Stimulated activated CD8-positive, alpha-beta memory T cell treated with anti-CD3 and anti-CD28 coated beads, Interleukin-12 subunit alpha, Interleukin-12 subunit beta, amount 100 ng/mL, for 4 hours (primary cell): Measurements from ENCODE around the gene EPN3.
A peak's percentile ranks its signal among the peaks of the same experiment; 100 is the strongest.

Experiments
- DNase-seq: peaks from one replicate; pipeline ENCODE4 v3.0.0-alpha.2; 2020; ENCODE audit warnings: low read depth

The EPN3 gene

GRCh38 chr17:50550661-50551432 lies 18.3 kb downstream of the EPN3 start:
- DNase-seq = no peak

GRCh38 chr17:50551433-50551815 lies 18.9 kb downstream of the EPN3 start:
- DNase-seq = no peak

- no peak for DNase-seq
These were observed 19.3 kb downstream of the EPN3 start for GRCh38 chr17:50551884-50552283.

DNA sequence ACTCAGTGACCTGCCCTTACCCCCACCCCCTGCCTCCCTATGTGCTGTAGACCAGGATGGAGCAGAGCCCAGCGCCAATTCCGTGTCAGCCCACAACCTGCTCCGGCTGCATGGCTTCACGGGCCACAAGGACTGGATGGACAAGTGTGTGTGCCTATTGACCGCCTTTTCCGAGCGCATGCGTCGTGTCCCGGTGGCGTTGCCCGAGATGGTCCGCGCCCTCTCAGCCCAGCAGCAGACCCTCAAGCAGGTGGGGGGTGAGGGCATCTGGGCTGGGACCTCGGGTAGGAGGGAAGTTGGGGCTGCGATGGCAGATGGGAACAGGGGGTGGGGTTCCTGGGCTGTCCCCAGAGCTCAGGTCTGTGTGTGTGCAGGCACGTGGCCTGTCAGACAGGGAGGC lies 21.7 kb downstream of the EPN3 start:
- DNase-seq = no peak

DNA sequence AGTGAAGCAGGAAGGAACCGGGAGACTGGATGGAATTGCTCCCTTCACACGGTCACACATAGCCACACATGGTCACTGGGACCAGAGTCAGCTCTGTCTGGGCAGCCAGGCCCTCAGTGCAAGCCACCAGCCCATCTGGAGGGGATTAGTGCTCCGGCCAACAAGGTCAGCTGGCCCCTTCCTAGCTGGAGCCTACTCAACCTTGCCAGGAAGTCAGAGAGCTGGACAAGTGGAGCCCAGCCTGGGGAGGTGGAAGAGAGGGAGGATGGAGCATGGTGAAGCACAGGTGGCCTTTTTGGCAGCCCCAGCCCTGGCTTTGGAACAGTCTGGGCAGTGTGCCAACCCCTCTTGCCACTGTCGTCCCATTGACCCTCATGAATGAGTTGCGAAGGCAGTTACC lies 24.3 kb downstream of the EPN3 start:
- no peak for DNase-seq

DNA sequence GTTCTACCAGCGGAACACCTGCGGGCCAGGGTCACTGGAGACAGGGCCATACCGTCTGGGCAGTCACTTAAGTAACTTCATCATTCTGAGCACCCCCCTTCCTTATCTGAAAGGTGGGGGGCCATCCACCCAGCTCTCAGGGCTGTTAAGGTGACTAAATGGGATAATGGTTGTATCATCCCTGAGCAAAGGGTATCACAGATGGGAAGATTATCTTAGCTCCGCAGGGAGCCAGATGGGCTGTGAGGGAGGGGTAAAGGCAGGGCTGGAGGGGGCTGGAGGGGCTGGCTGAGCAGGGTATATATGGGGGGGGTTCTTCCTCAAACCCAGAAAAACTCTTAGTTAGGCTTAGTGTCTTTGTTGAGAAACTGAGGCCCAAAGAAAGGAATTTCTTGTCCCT lies 25.1 kb downstream of the EPN3 start:
- DNase-seq = no peak

- DNase-seq = no peak
These were observed 25.6 kb downstream of the EPN3 start for GRCh38 chr17:50558091-50558490.

GRCh38 chr17:50558581-50558940 lies 26.0 kb downstream of the EPN3 start:
- DNase-seq = no peak

GRCh38 chr17:50558941-50559614 lies 26.5 kb downstream of the EPN3 start:
- no peak for DNase-seq

DNA sequence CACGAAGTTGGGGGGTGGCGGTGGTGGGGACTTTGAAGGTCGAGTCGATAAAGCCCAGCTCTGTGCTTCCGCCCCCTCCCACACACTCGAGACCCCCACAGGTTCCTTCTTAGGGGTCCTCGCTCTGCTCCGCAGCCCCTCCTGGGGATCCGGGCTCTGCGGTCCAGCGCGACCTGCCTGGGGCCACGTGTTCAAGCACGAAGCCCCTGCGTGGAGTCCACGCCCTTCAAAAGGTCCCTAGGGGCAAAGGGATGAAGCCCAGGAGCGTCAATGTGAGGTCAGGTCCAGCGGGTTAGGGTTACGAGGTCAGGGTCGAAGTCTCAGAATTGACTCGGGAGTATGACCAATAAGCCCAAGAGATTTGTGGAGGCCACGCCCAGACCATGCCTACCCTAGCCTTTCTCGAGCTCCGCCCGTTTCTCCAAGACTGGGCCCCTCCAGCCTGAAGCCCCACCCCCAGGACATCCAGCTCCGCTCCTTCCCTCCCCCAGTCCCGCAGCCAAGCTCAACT lies 27.2 kb downstream of the EPN3 start:
- DNase-seq = no peak

GRCh38 chr17:50560185-50560824 lies 27.8 kb downstream of the EPN3 start, which contains the start of gene CACNA1G:
Gene CACNA1G (plus strand): TSS chr17:50560715. CDS start chr17:50561460, 745 bp downstream.
- peak; percentile 71 for DNase-seq

DNA sequence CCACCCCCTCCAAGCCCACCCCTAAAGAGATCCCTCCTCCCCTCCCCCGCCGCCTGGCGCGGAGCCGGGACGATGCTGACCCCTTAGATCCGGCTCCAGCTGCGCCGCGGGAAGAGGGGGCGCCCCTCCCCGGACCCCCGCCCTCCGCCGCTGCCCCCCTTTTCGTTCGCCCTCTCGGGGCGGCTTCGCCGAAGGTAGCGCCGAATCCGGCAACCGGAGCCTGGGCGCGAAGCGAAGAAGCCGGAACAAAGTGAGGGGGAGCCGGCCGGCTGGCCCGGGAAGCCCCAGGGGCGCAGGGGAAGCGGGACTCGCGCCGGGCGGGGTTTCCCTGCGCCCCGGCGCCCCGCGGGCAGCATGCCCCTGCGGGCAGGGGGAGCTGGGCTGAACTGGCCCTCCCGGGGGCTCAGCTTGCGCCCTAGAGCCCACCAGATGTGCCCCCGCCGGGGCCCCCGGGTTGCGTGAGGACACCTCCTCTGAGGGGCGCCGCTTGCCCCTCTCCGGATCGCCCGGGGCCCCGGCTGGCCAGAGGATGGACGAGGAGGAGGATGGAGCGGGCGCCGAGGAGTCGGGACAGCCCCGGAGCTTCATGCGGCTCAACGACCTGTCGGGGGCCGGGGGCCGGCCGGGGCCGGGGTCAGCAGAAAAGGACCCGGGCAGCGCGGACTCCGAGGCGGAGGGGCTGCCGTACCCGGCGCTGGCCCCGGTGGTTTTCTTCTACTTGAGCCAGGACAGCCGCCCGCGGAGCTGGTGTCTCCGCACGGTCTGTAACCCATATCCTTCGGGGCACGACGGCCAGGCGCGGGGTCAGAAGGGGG lies 28.6 kb downstream of the EPN3 start:
- DNase-seq = no peak

DNA sequence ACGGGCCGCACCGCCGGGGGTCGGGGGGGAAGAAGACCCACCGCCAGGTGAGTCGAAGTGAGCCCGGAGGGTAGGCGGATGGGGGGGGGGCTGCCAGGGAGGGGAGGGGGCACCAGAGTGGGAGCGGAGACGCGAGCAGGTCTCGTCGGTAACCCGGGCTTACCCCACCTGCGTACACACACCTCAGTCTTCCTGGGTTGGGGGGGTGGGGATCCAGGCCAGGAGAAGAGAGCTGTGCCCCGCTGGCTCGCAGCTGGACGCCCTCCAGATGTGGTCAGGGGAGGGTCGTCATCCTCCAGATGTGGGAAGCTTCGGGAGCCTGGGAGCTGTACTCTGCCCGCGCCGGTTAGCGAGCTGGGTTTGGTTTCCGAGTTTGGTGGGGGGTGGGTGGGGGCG lies 29.2 kb downstream of the EPN3 start:
- no peak for DNase-seq

GRCh38 chr17:50562242-50563091 lies 29.9 kb downstream of the EPN3 start:
- DNase-seq = no peak

DNA sequence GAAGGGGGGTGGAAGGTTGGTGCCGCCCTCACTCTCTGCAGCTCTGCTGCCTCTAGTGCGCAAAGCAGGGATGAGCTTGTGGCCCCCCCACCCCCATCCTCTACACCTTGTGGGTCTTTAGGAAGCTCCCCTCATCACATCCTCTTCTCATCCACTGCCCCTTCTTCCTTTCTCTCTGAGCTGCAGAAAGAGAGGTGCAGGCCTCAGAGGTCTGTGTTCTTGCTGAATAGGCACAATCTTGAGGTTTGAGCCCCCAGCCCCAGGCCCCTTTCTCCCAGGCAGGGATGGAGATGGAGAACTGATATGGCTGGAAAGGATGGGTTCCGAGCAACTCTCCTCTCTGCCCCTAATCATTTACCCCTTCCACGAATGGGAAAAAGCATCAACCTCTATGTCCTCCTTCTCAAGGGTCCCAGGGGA lies 30.6 kb downstream of the EPN3 start:
- DNase-seq = no peak

- DNase-seq = no peak
These were observed 32.4 kb downstream of the EPN3 start for GRCh38 chr17:50564916-50565315.

DNA sequence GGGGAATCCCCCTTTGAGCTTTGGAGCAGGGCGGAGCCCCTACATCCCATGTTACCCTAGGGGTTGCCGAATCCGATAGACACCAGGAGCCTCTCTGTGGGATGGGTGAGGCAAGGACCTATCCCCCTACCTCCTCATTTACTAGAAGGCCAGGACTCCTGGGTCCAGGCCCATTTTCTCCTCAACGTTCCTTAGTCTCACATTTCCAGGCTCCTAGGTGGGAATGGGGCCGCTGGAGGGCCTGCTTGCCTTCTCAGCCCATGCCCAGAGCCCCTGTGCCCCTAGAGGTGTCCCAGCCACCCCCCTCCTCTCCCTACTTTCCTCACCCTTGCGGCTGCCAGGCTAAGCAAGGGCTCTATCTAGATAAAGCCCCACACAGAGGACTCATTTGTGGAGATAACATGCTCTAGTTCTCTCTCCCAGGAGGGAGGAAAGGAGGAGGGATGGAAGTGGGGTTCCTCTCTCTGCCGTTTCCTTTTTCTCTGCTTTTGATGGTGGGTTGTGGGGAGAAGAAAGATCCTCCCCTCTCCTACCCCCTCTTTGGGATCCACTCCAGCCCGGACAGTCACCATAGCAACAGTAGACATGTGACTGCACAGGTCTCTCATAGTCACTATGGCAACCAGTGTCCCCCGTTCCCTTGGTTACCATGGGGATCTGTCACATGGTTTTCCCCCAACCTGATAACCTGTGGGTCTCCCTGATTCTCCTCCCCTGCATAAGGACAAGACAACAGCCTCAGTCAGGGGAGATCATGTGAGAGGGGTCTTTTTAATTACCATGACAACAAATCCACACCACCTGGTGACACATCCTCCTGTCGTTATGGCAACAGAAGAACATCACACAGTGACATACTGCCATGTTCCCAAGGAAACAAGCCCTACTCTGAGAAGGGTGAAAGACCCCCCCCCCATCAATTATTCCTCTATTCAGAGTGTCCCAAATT lies 33.1 kb downstream of the EPN3 start:
- no peak for DNase-seq

GRCh38 chr17:50566886-50567285 lies 34.4 kb downstream of the EPN3 start:
- DNase-seq = no peak

DNA sequence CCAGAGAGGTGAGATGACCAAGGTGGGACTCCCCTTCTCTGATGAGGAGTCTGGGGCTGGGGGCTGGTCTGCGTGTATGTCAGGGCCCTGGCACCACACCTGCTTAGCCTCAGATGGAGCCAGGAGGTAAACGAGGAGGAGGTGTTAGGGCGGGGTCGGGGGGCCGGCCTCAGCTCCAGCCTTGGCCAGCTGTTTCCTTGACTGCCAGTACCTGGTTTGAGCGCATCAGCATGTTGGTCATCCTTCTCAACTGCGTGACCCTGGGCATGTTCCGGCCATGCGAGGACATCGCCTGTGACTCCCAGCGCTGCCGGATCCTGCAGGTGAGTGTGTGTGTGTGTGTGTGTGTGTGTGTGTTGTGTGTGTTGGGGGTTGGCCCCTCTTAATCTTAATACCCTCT lies 36.1 kb downstream of the EPN3 start:
- DNase-seq = no peak

GRCh38 chr17:50569592-50569991 lies 37.1 kb downstream of the EPN3 start:
- no peak for DNase-seq
